Measurements from ENCODE around the gene OR10G2.
A peak's percentile ranks its signal among the peaks of the same experiment; 100 is the strongest.
"Not testable (repeated sequence)": the region's sequence is repeated elsewhere in the genome, so short reads cannot be mapped to it uniquely, and the experiment has no call there.

OR10G2 gene, protein sequence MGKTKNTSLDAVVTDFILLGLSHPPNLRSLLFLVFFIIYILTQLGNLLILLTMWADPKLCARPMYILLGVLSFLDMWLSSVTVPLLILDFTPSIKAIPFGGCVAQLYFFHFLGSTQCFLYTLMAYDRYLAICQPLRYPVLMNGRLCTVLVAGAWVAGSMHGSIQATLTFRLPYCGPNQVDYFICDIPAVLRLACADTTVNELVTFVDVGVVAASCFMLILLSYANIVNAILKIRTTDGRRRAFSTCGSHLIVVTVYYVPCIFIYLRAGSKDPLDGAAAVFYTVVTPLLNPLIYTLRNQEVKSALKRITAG

DNA sequence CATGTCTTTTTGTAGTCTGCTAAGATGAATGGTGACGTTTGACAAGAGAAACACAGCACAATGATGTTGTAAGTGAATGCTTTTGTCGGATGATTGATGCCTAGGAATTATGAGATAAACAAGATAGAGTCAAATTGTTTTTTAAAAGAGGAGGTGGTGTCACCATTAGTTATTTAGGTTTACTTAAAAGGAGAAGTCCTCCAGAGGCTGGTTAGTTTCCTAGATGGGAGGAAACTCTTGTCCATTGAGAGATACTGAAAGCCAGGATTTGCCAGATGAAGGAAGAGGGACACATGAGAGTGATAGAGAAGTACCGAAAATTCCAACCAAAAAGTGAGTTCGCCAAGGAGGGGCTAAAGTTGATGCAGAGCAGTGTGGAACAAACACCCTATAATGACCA, at the start of gene OR10G2:
TSS of gene OR10G2 (minus strand) at position 101 of the 400 bp plus-strand sequence. CDS start at position 3, 98 bp downstream.
- DNase-seq = no peak

GRCh38 chr14:21680072-21680471, 45.3 kb upstream of the OR10G2 start:
- no peak for DNase-seq

DNA sequence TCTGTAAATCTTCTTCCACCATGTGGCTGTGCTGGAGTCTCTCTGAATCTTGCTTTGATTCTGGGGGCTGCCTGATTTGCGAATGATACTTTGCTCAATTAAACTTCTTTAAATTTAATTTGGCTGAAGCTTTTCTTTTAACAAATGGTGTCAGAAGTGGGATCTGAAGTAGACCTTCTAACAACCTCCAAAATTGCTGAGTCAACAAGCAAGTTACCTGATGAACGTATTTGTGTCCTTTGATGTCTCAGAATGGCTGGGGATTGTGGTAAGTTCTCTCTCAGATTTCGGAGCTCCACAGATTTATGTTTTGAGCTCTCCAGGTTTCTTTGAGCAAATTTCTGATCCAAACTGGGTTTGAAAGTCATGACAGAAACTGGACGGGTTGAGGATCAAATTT, 40.8 kb upstream of the OR10G2 start:
- DNase-seq = no peak

- no peak for DNase-seq
Observed at GRCh38 chr14:21673718-21674117, 39.0 kb upstream of the OR10G2 start, which contains the start of gene OR4E1. OR4E1 (minus strand) TSS chr14:21673818; CDS start chr14:21670935, 2,883 bp downstream.

- no peak for DNase-seq
Observed at GRCh38 chr14:21672116-21672515, 37.4 kb upstream of the OR10G2 start.

DNA sequence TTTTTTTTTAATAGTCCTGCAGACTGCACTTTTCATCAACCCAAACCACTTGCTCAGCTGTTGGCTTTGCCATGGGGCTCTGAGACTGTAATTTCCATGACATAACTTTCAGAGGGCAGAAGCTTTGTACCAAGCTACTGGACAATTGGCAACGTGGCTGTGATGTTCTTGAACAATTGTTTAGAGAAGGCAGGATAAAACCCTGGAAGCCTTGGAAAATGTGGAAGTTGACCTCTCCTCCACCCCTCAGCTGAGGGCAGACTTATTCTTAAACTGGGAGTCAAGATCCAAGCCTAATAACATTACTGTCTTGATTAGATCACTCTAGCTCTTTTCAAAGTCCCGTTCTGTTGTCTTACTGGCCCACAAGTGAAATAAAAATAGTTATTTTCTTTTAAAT, 36.6 kb upstream of the OR10G2 start:
- no peak for DNase-seq

GRCh38 chr14:21669284-21669683, 34.5 kb upstream of the OR10G2 start:
- DNase-seq = no peak

- no peak for DNase-seq
Observed at GRCh38 chr14:21668377-21668776, 33.6 kb upstream of the OR10G2 start.

DNA sequence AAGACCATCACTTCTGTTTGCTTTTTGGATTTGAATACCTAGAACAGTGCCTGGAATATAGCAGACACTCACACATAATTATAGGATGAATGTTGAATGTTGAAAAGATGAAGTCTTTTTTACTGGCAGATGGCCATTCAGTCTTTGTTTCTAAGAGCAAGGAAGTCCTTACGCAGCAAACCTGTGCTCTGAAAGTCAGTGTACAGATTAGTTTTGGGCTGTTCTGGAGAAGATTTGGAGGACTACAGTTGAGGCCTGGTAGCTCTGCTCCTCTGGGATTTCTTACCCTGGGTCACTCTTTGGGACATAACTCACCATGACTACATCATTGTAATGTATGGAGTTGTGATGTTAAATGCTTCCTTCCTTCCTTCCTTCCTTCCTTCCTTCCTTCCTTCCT, 22.2 kb upstream of the OR10G2 start:
- no peak for DNase-seq

DNA sequence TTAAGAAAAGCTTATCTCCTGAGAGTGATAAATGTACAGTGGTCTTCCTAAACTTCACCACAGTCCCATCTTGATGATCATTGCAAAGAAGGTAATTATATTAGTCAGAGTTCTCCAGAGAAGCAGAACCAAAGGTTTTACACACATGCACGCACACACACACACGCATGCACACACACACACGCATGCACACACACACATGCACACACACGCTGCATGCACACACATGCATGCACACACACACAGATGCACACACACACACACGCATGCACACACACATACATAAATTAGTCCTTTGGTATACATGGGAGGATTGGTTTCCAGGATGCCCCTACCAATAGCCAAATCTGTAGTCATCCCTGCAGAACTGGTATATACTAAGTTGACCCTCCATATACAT, 19.5 kb upstream of the OR10G2 start:
- DNase-seq = no peak

DNA sequence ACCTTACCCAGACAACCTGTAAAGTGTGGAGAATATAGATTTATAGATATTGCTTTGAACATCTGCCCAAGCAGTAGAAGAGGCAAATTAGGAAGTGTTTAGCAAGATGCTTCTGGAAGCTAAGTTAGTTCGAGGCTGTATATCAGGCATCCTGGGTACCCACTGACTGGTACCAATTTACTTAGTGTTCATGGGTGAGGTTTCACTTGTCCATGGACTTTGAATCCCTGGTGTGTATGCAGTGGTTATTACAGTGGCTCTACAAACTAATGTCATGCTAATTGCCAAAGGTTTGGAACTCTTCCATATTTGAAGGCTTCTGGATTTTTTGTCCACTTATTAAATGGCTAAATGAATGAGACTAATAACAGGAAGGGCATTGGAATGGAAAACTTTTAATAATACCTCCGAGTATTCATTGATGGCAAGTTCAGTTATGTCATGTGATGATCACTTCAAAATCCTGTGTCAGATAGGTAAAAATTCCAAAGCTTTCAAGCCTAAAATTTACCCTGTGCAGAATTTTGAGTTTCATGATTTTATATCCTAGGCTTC, 18.7 kb upstream of the OR10G2 start, which contains the start of gene OR4E2:
TSS of gene OR4E2 (plus strand) at position 505 of the 555 bp plus-strand sequence. CDS start 11,248 bp downstream, outside the sequence.
- DNase-seq = no peak

GRCh38 chr14:21652209-21652808, 17.6 kb upstream of the OR10G2 start:
- no peak for DNase-seq

DNA sequence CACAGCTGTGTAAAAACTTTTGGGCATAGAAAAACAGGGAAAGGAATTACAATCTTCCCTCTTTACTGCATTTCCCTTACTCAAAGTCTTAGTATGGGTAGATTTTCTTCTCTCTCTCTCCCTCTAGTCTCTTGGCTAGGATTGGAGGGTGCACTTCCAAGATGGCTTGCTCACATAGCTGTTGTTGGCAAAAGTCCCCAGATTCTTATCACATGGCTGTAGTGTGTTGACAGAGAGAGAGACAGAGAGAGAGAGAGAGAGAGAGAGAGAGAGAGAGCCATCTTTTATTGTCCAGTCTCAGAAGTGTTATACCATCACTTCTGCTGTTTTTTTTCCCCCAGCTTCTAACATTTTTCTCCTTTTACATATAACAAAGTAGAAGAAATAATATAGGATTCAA, 12.6 kb upstream of the OR10G2 start:
- DNase-seq = no peak

GRCh38 chr14:21643407-21643806, 8.7 kb upstream of the OR10G2 start:
- DNase-seq = no peak

GRCh38 chr14:21642683-21643082, 7.9 kb upstream of the OR10G2 start:
- DNase-seq = no peak

- DNase-seq = no peak
Observed at GRCh38 chr14:21631084-21631483, 3.7 kb downstream of the OR10G2 start.

- not testable (repeated sequence) for DNase-seq
Observed at GRCh38 chr14:21630503-21630902, 4.2 kb downstream of the OR10G2 start.

- DNase-seq = no peak
Observed at GRCh38 chr14:21626491-21627230, 8.1 kb downstream of the OR10G2 start.

- peak; percentile 55 for DNase-seq
Observed at GRCh38 chr14:21617614-21618013, 17.1 kb downstream of the OR10G2 start.

DNA sequence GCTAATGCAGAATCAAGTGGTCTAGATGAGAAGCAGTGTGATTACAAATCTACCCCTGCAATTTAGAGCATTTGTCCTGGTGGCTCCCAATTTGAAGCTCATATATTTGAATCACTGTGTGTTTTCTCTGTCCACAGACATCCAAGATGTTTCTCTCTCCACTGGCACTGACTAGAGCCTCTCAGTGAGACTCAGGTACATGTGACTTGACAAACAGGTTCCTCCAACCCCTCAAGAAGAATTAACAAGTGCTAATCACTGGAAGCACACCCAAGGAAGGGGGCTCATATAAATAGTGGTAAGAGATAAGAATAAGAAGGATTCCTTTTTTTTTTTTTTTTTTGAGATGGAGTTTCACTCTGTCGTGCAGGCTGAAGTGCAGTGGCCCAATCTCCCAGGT, 20.5 kb downstream of the OR10G2 start:
- no peak for DNase-seq

- no peak for DNase-seq
Observed at GRCh38 chr14:21612324-21612723, 22.4 kb downstream of the OR10G2 start.

- not testable (repeated sequence) for DNase-seq
Observed at GRCh38 chr14:21602181-21602580, 32.6 kb downstream of the OR10G2 start.

DNA sequence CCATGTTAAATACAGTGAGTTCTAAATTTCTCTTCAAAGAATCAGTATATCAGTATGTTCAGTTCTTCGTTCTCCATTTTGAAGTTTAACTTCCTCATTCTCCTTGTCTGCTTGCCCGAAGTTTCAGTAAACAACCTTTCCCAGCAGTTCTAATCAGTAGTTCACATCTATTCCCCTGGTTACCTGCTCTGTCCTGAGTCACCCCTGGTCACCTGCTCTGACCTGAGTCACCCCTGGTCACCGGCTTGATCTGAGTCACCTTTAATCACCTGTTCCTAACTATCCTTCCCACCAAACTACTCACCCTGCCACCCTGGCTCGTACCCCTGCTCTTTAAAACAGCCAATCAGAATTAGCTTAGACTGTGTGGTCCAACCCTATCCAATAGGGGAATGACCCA, 45.4 kb downstream of the OR10G2 start:
- DNase-seq = peak; percentile 68
